GM12875 (cell line): ENCODE data around the gene TMEM119.

Experiments
- H3K4me3 ChIP-seq: one replicate; pipeline ENCODE4 v1.5.1; 2011; ENCODE audit warnings: low read depth, low read length, control low read depth
- TF ChIP-seq, protein P1 (sequence below): IDR thresholded peaks from 2 replicates; pipeline ENCODE4 v1.5.1; 2011; ENCODE audit warnings: low read depth, mild to moderate bottlenecking, control low read depth, inconsistent platforms, low read length, moderate library complexity, borderline replicate concordance; ENCODE audit not compliant: insufficient read depth

TMEM119 gene

DNA sequence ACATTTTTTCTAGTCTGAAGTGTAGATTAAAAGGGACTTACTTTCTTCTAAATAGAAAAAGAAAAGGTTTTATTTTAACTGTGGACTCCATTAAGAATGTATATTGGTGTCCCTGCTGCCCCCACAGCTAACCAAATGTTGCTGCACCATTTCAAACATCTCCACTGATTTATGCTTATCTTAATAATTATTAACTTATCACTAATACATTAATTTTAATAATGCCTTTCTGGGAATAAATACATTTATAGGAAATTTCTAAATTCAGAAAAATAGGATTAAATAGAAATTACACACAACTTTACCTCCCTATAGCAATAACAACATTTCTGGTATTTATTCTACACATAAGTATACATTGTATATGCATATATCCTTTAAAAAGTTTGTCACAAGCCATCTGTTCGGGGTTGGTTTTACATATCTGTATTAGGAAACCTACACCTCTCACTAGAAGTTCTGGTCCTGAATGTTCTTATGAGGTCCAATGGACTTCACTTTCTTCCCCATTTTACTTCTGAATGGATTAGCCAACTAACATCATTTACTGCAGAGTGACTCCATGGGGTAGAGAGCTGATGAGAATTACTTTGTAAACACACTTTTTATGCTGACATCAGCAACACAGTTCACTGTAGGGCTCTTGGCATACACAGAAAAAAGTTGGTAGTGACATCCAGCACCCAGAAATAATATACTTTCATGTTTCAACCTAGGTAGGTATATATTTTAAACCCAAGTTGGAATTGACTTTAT, 45.2 kb upstream of the TMEM119 start:
- no peak overlapping the region for H3K4me3 ChIP-seq
- TF ChIP-seq, protein P1, sequence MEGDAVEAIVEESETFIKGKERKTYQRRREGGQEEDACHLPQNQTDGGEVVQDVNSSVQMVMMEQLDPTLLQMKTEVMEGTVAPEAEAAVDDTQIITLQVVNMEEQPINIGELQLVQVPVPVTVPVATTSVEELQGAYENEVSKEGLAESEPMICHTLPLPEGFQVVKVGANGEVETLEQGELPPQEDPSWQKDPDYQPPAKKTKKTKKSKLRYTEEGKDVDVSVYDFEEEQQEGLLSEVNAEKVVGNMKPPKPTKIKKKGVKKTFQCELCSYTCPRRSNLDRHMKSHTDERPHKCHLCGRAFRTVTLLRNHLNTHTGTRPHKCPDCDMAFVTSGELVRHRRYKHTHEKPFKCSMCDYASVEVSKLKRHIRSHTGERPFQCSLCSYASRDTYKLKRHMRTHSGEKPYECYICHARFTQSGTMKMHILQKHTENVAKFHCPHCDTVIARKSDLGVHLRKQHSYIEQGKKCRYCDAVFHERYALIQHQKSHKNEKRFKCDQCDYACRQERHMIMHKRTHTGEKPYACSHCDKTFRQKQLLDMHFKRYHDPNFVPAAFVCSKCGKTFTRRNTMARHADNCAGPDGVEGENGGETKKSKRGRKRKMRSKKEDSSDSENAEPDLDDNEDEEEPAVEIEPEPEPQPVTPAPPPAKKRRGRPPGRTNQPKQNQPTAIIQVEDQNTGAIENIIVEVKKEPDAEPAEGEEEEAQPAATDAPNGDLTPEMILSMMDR: no peak

DNA sequence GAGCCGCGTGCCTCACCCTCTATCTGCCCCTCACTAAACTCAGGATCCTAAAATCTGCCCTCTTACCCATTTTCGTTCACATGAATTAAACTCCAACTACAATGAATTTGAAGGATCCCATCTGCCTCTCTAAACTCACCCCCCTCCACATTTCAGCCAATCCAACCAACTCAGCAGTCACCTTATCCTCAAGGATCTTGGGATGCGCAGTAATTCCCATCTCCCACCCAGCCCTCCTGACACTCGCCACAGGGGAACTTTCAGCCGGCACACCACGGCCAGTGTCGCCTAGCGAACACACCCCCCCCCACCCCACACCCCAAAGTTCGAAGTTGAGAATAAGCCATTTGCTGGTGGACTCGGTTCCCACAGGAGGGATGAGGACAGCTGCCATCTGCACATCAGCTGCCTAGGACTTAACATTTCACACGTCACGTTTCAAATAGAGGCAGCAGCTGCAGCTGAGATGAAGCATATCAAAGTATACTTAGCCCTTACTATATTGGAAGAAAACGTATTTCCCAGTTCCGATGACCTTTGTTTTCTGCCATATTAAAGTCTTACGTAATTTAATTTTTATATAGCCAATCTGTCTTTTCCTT, 44.5 kb upstream of the TMEM119 start:
- TF ChIP-seq, protein P1: no peak
- H3K4me3 ChIP-seq: no peak overlapping the region

DNA sequence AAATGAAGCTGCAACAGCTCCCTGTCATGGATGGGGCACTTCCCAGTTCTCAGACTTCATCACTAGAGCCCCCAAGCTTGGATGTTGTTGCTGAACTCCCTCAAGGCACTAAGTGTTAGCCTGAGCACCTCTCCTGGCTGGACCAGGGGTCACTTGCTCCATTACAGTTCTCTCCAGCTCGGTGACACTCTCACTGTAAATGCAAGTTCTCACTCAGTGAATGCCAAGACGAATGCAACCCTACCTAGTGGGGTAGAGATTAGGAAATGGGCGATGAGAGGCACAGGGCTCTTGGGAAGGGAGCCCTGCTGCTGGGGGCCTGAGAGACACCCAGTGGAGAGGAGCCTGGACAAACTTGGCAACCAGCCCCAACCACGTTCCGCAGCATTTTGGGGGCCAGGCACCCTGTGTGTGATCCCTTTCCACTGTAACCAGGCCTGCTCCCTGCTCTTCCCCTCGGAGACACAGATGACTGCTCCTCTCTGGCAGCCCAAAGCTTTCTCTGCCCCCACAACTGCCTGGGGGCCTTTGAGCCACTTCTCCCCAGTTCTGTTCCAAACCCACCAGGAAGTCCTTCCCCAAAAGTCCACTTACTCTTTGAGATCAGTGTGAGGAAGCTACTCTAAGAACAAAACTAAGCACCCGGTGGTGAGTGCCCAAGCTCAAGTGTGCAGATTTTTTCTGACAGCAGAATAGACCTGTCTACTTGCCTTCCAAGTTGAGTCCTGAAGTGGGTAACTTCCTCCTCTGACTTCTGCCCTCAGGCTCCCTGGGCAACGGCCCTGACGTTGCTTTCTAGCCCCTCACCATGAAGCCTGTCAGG, 43.8 kb upstream of the TMEM119 start:
- H3K4me3 ChIP-seq: no peak overlapping the region
- TF ChIP-seq, protein P1: no peak

DNA sequence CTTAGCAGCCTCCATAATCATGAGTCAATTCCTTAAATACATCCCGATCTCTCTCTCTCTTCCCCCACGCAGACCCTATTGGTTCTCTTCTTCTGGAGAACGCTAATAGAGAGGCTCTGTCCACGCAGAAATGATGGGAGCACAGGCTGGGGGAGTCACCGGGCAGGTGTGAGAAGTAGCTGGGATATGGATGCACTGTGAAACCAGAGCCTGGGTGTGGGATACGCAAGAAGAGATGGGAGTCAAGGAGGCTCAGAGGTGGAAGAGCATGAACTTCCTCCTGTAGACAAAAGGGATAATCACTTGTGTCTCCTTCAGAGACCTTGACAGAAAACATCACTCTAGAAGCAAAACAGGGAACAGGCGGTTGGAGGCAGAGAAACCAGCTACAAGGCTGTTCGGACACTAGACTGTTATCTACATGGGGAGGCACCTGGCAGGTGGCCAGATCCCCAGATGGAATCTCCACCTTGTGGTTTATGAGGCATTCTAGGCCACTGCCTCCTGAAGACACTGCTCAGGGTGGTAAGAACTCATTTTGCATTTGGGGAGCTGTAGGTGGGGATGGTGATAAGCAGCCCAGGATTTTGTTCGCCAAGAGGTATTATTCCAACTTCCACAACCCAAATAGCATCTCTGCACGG, 43.0 kb upstream of the TMEM119 start:
- TF ChIP-seq, protein P1: no peak
- no peak overlapping the region for H3K4me3 ChIP-seq

DNA sequence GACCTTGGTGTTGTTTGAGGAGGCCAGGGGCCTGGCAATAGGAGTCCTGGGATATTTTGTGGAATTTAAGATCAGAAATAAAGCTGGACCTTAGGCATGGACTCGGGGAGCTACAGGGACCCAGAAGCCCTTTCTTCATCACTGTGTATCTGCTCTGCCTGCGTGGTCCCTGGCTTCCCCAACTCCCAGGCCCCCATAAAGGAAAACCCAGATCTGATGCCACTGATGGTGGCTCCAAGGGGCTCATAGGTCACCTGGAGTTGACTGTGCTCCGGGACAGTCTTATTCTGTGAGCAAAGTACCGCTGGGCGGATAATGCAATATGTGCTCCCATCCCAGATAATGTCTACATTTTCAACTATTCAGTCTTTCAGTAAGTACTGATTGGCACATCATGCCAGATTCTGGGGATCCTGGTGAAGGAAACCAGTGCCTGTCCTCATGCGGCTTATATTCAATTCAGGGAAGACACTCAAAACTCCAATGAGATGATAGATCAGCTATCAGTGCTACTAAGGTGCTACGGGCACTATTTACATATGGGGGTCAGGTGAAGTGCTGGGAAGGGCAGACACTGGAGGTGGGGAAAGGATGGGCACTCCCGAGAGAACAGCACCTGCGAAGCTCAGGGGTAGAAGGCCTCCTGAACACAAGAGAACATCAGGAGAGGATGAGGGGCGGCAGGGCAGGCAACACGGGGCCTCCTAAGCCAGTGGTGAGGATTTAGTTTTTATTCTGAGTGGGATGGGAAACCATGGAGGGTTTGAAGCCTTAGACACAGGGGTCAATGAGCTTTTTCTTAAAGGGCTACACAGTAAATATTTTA, 41.3 kb upstream of the TMEM119 start:
- TF ChIP-seq, protein P1: no peak
- no peak overlapping the region for H3K4me3 ChIP-seq

DNA sequence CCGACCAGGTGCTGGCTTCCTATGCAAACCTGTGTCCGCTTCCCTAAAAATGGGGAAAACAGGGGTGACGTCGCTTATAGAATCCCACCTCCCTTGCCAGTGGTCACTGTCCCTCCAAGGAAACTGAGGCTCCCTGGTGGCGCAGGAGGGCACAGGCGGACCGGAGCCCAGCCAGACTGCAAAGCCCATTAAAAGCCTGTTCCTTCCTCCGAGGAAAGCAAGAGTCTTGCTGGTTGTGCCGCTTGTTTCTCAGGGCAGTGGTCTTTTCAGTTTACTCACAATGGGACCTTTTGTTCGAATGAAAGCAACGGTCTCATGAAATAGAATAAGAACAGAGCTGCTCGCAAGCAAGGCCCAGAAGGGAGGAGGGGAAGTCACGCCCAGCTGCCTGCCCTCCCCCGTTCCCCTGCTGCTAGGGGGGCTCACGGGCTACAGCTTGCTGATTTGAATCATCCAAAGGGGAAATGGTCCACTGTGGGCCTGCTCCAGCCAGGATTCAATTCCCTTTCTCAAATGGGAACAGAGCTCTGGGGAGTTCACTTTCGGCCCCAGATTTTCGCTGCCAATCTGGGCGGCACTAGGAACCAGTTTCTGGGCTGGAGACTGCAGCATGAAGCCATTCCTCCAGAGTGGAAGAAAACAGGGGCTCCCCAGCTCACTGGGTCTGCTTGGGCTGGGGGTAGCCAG, 40.4 kb upstream of the TMEM119 start:
- H3K4me3 ChIP-seq: no peak overlapping the region
- TF ChIP-seq, protein P1: no peak
